ENCODE data around the gene OTOP2. TPM values are rescaled to one million over a fixed set of nuclear protein-coding genes. Genes with fewer than 3 reads are reported as not detected.

OTOP2 gene
- total RNA-seq, 1 experiment from 2014 or later = not detected

GRCh38 chr17:74879308-74879707 lies 44.8 kb upstream of the OTOP2 start:
- Histone ChIP-seq H3K36me3 (ENCODE audit: insufficient read depth, low read length, poor library complexity, severe bottlenecking) (no peaks in the 10 kb centered on the region), H3K9me3 (ENCODE audit: low read depth, low read length, poor library complexity, severe bottlenecking) (no peaks in the 10 kb centered on the region), H3K4me1 (ENCODE audit: insufficient read depth, low read length, poor library complexity, severe bottlenecking) (no peaks in the 10 kb centered on the region), H3K27me3 (replicated peaks; ENCODE audit: insufficient read depth, low read depth, low read length, poor library complexity) (no peaks in the 10 kb centered on the region), H3K4me3 (ENCODE audit: low read depth, low read length, poor library complexity, severe bottlenecking) (no peak overlapping the region), H3K27ac (ENCODE audit: low read depth, low read length, poor library complexity, severe bottlenecking) (no peak overlapping the region)
- intact Hi-C loops (cut with micrococcal nuclease; ENCODE audit: unreplicated experiment) = no loop called here
- no peak for TF ChIP-seq EZH2 (IDR thresholded peaks at IDR 0.05; ENCODE audit: borderline replicate concordance, low read depth, low read length, poor library complexity, severe bottlenecking)
- TF ChIP-seq, protein P1, sequence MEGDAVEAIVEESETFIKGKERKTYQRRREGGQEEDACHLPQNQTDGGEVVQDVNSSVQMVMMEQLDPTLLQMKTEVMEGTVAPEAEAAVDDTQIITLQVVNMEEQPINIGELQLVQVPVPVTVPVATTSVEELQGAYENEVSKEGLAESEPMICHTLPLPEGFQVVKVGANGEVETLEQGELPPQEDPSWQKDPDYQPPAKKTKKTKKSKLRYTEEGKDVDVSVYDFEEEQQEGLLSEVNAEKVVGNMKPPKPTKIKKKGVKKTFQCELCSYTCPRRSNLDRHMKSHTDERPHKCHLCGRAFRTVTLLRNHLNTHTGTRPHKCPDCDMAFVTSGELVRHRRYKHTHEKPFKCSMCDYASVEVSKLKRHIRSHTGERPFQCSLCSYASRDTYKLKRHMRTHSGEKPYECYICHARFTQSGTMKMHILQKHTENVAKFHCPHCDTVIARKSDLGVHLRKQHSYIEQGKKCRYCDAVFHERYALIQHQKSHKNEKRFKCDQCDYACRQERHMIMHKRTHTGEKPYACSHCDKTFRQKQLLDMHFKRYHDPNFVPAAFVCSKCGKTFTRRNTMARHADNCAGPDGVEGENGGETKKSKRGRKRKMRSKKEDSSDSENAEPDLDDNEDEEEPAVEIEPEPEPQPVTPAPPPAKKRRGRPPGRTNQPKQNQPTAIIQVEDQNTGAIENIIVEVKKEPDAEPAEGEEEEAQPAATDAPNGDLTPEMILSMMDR (conservative IDR thresholded peaks at IDR 0.05; ENCODE audit: low read depth, low read length) = no peak
- POLR2A ChIA-PET (ENCODE audit: low non-redundant PET) = no interaction called here
- CTCF ChIA-PET = no interaction called here
- no peak for DNase-seq (ENCODE audit: low spot score)
- BruUV-seq (replicated peaks) = no TSS peak

- H3K36me3 ChIP-seq (ENCODE audit: insufficient read depth, low read length, poor library complexity, severe bottlenecking) = no peaks in the 10 kb centered on the region
- no peak for DNase-seq (ENCODE audit: low spot score)
- no peaks in the 10 kb centered on the region for H3K4me1 ChIP-seq (ENCODE audit: insufficient read depth, low read length, poor library complexity, severe bottlenecking)
- H3K4me3 ChIP-seq (ENCODE audit: low read depth, low read length, poor library complexity, severe bottlenecking) = no peak overlapping the region
- TF ChIP-seq EZH2 (IDR thresholded peaks at IDR 0.05; ENCODE audit: borderline replicate concordance, low read depth, low read length, poor library complexity, severe bottlenecking) = no peak
- TF ChIP-seq, protein P1 (conservative IDR thresholded peaks at IDR 0.05; ENCODE audit: low read depth, low read length) = no peak
- no peaks in the 10 kb centered on the region for H3K9me3 ChIP-seq (ENCODE audit: low read depth, low read length, poor library complexity, severe bottlenecking)
- H3K27me3 ChIP-seq (replicated peaks; ENCODE audit: insufficient read depth, low read depth, low read length, poor library complexity) = no peaks in the 10 kb centered on the region
- H3K27ac ChIP-seq (ENCODE audit: low read depth, low read length, poor library complexity, severe bottlenecking) = no peak overlapping the region
- intact Hi-C loops (cut with micrococcal nuclease; ENCODE audit: unreplicated experiment) = no loop called here
- ChIA-PET POLR2A (ENCODE audit: low non-redundant PET) (no interaction called here), CTCF (no interaction called here)
- no TSS peak for BruUV-seq (replicated peaks)
These were observed 43.0 kb upstream of the OTOP2 start for GRCh38 chr17:74881073-74881472.

GRCh38 chr17:74882517-74883240 lies 41.4 kb upstream of the OTOP2 start:
- no peak overlapping the region for H3K27ac ChIP-seq (ENCODE audit: low read depth, low read length, poor library complexity, severe bottlenecking)
- H3K27me3 ChIP-seq (replicated peaks; ENCODE audit: insufficient read depth, low read depth, low read length, poor library complexity) = peaks cover 2% of the 10 kb centered on the region
- no peaks in the 10 kb centered on the region for H3K36me3 ChIP-seq (ENCODE audit: insufficient read depth, low read length, poor library complexity, severe bottlenecking)
- no peaks in the 10 kb centered on the region for H3K4me1 ChIP-seq (ENCODE audit: insufficient read depth, low read length, poor library complexity, severe bottlenecking)
- no peak for DNase-seq (ENCODE audit: low spot score)
- H3K9me3 ChIP-seq (ENCODE audit: low read depth, low read length, poor library complexity, severe bottlenecking) = no peaks in the 10 kb centered on the region
- TF ChIP-seq, protein P1 (conservative IDR thresholded peaks at IDR 0.05; ENCODE audit: low read depth, low read length) = no peak
- TF ChIP-seq EZH2 (IDR thresholded peaks at IDR 0.05; ENCODE audit: borderline replicate concordance, low read depth, low read length, poor library complexity, severe bottlenecking) = no peak
- POLR2A ChIA-PET (ENCODE audit: low non-redundant PET) = no interaction called here
- intact Hi-C loops (cut with micrococcal nuclease; ENCODE audit: unreplicated experiment) = no loop called here
- CTCF ChIA-PET = interaction anchor here (1.1 kb wide), 1 partner anchor 79 kb away, joined by 3 read pairs; no protein-coding TSS in a partner anchor
- H3K4me3 ChIP-seq (ENCODE audit: low read depth, low read length, poor library complexity, severe bottlenecking) = no peak overlapping the region
- no TSS peak for BruUV-seq (replicated peaks)

All from A673 (cell line).